Muscle of arm (tissue), 12 donors: ENCODE results near the gene PLAC8L1. TPM values are rescaled to one million over a fixed set of nuclear protein-coding genes. Genes with fewer than 3 reads are reported as not detected.

Experiments used
- DNase-seq: peaks from one replicate; pipeline ENCODE4 v3.0.0-alpha.2; 2013
- polyA plus RNA-seq, 12 donors: library from polyadenylated mRNA; unstranded; fragments of 120-200 nt; gene quantifications; one replicate each; pipeline ENCODE4 v1.2.1, GENCODE V29; 2013; ENCODE audit not compliant: insufficient read length in 12 of 12

Gene PLAC8L1
- polyA plus RNA-seq, 12 donors, result 0.27 to 2.0 (median 0.70) TPM; not detected in 2

DNA sequence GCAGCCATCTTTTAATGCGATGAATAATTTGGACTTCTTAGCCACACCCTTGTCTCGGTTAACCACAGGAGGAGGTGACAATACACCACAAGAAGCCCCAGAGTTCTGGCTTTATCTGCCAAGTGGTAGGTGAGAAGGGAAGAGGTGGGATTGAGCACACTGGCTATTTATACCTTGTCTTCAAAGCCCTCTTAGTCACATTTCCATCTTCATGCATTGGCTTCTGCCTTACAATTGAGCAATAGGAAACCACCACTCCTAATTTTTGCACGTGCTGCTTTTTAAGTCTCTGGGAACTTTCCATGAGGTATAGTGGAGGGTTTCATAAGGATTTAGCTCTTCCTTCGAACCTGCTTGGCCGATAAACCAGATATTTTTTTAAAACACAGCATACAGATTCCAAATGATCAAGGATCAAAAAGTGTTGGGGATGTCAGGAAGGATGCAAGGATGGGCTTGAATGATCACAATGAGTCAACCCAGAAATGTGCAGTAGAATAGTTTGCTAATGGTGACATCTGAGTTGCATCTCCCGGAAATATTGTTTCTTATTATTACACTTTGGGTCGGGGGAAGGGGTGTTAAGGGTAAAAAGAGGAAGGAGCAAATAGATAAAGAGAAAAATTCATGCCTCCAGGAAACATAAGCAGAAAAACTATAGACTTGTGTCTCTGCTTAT lies 25.5 kb downstream of the PLAC8L1 start:
- DNase-seq, result no peak

DNA sequence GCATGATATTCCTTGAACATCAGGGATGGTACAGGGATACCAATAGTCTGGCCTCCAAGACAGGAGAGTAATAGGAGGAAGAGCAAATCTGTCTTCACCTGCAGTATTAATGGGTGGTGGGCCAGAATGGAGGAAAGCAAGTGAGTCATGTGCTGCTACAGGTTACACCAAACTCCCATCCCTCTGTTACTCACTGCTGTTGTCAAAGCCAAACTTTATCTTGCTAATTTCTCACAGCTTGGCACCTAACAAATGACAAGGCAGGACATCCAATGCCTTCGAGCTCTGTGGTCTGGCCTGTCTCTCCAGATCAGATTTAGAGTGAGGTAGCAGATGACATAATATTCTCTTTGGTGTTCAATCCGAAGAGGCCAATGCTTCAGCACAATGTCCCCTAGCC lies 26.8 kb downstream of the PLAC8L1 start:
- DNase-seq, result no peak

DNA sequence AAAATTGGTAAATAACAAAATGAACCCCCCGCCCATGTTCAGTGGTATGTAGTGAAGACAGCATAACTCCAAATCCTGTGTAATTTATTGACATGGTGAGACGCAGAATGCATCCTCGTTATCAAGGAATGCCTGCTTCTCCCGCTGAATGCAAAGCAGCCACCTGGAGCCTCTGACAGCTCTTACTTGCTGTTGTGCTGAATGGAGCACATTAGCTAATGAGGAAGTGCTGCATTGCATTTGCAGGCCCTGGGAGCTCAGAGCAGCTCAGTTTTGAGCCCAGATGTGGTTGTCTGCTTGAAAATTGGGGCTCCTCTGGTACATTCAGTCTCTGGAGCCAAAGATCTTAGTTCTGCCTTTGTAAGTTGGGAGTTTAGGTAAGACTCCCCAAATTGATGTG lies 28.9 kb downstream of the PLAC8L1 start:
- no peak for DNase-seq

DNA sequence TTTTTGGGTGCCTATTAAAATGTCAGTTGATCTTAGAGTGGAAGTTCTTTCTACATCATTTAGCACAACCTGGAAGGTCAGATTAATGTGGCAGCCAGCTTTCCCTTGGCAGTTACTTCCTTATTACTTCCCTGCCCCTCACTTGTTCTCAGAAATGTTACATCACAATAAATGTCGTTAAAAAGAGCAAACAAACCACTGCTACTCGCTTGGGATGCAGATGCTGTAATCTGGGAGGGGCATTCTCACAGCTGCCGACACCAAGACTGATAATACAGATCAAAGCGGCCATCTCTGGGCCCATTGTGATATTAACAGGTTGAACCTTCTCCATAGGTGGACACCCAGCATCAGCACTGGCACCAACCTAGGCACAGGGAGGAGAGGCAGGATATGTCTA lies 29.3 kb downstream of the PLAC8L1 start:
- no peak for DNase-seq

DNA sequence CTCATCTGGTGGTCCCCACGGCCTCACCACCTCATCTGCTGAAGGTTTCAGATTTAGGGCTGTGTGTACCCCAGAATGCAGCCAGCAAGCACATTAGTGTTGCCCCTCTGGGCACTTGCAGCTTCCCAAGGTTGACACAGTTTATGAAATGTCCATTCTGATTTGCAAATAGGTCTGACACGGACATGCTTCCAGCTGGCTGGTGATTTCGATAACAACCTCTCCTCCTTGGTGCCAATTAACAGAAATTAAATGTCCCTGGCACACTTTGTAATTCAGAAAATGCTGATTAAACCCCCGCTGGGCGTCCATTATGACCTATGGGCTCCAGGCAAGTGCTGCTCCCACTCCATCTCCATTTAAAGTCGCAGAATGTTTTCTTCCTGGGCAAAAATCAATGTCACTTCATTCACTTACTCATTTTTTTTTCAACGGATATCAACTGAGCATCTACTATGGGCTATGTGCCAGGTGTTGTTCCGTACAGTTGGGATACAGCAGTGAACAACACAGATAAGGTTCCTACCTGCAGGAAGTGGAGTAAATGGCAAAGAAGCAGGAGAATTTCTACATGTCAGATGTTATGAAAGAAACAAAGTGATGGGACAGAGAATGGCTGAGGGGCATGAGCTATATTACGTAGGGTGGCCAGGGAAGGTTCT lies 32.0 kb downstream of the PLAC8L1 start:
- DNase-seq, result no peak

DNA sequence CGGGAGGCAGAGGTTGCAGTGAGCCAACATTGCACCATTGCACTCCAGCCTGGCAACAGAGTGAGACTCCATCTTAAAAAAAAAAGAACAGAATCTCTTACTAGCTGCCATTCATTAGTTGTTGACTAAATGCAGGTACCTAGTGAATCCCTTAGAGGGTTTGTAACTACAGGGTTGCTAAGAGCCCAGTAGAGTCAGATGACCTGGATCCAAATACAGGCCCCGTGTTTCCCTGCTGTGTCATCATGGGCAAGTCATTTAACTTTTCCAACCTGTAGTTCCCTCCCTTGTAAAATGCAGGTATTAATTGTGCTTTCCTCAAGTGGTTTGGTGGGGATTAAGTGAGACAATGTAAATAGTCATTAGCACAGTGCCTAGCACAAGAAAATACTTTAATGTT lies 32.8 kb downstream of the PLAC8L1 start:
- no peak for DNase-seq

DNA sequence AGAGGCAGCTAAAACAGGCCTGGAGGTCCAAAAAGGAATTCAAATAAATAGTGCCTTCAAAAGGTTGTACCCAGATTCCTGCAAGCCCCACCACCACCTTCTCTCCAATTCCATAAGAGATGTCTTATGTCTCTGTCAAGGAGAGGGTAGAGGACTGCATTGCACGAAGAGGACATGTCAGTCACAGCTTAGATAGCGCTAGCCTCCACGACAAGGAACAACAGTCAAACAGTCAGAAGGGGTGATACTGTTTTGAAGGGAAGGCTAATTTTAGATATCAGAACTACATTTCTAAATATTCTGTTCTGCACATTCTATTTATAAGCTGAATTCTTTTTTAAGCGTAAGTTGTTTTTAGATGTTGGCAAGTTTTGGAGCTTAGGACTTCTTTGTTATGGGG lies 34.2 kb downstream of the PLAC8L1 start:
- no peak for DNase-seq

DNA sequence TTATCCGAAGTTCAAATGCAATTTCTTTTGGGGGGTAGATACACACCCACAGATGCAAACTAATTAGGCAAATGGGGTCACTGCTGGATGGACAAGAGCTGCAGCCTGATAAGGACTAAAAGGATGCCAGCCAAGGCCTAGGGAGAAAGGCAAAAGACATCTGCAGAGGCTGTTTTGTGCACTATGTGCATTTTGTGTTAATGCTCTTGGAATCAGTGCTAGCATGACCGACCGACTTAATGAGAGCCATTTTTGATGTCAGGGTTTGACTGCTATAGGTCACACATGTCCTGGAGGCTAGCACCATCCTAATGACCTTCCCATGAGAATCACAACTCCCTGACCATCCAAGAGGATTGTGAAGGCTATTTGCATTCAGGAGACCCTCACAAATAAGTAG lies 34.6 kb downstream of the PLAC8L1 start:
- no peak for DNase-seq

DNA sequence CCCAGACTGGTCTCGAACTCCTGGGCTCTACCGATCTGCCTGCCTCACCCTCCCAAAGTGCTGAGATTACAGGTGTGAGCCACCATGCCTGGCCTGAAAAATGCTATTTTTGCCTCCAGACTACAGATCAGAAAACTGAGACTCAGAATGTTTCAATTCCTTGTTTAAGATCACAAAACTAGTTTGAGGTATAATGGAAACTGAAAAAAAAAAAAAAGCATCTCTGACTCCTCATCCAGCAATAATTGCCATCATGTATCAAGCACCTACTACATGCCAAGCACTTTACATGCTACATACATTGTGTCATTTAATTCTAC lies 35.6 kb downstream of the PLAC8L1 start:
- DNase-seq, result no peak

DNA sequence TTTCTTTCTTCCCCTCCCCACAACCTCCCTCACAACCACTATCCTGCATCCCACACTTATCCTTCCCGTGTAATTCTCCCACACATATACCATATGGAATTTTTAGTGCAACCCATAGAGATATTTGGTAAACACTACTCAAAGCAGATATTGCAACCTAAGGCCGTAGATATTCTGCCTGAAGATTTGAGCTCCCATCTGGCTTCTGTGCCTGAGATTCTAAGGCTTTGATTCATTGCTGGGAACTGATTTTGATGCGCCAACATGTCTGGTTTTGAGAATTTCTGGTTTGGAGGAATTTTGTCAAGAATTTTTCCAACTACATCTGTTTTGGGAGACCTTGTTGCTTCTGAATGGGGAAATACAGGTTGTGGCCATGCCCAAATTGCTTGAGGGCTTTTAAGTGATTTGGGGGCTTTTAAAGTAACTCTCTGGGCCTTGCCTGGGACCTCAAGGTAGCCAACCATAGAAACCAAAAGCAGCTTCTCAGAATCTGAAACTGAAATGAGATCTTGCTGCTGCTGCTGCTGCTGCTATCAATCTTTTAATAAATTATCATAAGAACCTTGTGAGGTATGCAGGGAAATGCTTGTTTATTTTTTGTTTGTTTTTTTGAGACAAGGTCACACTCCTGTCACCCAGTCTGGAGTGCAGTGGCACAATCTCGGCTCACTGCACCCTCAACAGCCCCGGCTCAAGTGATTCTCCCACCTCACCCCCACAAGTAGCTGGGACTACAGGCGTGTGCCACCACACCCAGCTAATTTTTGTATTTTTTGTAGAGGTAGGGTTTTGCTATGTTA lies 36.2 kb downstream of the PLAC8L1 start:
- no peak for DNase-seq

DNA sequence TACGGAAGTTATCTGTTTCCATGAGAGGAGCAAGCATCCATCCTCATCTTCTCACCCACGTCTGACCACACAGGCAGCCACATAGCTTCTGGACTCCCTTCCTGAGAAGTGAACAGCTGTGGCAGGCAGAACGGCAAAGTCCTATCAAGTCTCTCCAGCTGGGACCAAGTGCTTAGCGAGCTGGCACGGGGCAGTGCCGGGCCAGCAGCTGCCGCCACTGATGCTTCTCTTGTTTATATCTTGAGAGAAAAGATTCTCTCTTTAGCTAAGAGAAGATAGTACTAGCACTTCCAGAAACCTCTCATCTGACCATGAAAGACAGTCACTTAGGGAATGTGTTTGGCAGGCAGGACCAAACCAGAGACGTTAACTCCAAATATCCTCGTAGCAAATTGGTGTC lies 37.2 kb downstream of the PLAC8L1 start:
- peak; percentile 79 for DNase-seq

DNA sequence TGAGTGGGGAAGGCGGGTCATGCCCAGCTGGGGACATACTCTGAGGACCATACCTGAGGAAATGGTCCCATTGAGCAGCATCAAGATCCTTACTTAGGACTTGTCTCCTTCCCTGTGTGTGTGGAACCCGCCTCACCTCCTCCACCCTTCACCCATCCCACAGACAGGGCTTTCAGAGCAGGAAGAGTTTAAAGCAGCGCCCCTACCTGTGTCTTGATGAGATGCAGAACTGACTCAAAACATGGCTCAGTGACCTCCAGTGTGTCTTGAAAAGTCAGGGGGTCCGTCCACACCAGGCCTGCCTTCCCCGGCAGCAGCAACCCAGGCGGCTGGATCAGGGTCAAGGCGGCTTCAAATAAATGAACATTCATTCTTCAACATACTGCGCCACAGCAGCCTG lies 38.4 kb downstream of the PLAC8L1 start:
- DNase-seq, result no peak

DNA sequence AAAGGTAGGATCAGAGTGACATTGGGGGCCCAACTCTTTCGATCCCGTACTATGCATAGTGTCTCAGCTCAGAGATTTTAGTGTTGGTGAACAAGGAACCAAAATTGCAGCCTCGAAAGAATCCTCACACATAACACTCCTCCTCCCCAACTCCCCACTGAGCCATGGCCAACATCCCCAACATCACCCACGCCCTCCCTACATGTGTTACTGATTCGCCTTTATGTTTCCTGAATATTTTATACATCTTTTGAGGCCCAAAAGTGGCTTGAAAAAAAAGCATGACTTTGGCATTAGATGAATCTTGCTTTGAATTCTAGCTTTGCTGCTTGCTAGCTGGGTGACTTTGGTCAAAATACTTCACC lies 45.2 kb downstream of the PLAC8L1 start:
- no peak for DNase-seq

DNA sequence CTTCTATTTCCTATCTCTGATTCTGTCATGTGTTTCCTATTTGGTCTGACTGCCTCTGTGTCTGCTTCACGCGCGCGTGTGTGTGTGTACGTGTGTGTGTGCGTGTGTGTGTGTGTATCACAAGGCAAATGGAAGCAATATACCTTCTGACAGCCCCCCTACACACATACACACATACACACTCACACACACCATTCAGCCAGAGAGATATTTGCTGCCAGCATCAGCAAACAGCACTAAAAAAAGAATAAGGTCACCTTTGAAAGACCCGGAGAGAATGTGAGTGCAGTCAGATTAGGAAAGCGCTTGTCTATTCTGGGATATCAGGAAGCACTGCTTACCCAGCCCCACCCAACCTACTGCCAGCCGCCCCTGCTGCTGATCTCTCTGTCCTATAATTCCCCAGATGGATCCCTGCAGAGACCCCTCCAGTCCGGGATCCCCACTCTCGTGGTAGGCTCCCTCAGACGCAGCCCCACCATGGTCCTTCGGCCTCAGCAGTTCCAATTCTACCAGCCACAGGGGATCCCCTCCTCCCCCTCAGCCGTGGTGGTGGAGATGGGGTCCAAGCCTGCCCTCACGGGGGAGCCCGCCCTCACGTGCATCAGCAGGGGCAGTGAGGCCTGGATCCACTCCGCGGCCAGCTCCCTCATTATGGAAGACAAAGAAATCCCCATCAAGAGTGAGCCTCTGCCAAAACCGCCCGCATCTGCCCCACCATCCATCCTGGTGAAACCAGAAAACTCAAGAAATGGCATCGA lies 45.7 kb downstream of the PLAC8L1 start:
- no peak for DNase-seq

DNA sequence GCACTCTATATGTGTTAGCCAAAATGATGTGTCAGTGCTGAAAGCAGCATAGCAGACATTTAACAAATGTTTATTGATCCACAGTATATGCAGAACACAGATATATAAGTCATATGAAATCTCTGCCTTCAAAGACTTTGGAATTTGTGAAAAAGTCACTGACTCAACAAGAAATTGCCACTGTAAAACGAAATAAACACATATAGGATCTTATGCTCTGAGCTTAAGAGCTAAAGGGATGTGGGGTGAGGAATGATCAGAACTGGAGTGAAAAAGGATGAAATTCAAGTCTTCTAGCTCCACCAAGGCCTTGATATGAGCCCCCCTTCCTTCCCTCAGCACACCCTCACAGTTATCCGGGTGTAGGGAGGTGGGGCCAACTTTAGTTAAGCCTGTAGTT lies 49.9 kb downstream of the PLAC8L1 start:
- DNase-seq, result no peak

DNA sequence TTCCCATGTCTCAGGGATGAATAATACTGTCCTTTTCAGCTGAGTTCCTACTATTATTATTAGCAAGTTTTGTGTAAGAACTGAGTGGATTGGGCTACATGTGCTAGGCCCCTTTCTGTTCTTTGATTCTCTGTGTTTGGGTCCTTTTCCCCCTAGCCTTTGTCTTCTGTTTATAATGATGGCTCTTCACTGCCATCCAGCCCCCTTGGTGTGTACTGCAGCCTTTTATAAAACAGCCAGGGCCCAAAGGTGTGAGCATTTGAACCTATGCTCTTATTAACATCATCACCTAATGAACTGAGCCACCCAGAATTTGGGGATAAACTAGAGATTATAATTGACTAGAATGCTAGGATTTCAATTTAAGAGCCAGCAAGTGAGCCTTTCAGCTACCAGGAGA lies 52.6 kb downstream of the PLAC8L1 start:
- no peak for DNase-seq

DNA sequence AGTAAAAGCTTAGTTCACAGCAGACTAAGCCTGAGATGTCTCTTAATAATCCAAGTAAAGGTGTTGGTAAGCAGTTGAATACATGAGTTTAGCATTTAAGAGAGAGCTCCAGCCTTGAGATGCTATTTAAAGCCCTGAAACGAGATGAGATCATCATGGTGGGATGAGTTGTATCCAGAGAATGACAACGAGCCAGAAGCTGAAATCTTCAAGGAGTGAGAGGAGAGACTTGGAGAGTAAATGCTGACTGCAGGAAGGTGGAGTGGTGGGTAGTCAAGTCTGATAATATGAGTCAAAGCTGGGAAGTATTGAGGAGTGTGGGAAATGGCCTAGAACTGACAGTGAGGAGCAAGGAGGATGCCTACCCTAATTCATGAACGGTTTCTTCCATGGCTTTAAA lies 53.7 kb downstream of the PLAC8L1 start:
- DNase-seq, result no peak

DNA sequence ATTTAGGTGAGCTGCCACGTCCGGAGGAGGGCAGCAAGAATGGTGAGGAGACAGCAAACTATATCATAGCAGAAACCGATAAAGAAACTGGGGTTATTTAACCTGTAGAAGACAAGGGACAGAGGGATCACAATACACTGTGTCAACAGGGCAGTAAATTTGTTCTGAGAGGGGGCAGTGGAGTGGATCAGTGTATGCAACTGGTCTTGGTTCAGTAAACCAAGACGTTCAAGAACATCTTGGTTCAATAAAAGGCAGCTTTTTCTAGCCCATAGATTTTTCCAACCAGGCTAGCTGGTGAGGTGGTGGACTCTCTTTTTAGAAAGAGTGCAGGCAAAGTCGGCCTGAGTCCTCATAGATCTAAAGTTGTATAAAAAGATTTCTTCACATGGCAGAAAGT lies 55.3 kb downstream of the PLAC8L1 start:
- no peak for DNase-seq

DNA sequence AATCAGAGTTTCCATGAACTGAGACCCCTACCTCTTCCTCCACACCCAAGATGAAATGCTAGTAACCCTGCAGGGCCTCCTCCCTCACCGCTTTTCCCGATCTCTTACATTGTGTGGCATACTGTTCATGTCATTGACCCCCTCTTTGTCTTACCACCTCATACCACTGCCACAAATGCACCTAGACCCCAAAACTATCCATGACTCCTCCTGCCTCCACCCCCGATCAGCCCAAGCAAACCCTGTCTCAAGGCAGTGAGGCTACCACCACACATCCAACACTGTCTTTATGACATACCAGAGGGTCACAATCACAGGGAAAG lies 55.7 kb downstream of the PLAC8L1 start:
- DNase-seq, result no peak

DNA sequence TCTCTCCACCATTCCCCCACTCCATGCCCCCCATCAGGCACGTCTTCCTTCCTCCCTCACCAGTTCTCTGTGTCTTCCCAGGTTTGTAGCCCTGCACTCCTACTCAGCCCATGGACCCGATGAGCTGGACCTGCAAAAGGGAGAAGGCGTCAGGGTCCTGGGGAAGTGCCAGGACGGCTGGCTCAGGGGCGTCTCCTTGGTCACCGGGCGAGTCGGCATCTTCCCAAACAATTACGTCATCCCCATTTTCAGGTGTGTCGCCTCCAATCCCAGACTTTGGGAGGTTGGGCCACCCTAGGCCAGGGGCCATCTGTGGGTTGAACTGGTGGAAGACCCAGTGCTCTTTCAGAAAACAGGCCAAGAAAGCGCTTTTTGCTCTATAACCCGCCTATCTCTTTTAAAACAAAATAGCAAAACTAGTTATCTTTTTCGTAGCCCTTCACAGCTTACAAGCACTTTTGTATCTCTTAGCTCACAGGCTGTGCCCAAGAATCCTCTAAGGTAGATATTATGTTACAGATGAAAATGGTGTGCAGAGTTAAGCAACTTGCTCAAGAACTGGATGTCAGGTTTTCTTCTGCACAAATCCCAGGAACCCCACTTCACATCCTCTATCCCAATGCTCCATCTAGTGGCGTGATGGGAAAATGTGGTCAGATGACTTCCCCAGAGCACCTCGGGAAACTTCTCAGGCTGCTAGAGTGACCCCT lies 56.2 kb downstream of the PLAC8L1 start:
- DNase-seq, result peak; percentile 54

DNA sequence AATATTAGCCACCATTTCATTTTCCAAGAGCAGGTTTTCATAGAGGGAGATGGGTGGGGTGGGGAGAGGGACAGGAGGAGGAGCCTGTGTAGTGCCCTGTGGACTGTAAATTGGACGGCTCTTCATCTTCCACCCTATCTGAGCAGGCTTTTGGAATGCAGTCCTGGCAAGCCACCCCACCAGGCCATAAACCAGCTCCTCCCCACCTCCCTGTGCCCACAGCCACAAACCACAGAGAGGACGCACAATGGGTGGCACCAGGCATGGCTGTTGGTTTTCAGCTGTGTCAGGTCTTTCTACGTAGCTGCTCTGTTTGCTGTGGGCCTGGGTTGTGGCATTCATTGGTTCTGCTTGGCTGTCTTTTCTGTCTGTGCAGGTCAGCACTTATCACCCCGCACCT lies 58.0 kb downstream of the PLAC8L1 start:
- DNase-seq, result no peak

DNA sequence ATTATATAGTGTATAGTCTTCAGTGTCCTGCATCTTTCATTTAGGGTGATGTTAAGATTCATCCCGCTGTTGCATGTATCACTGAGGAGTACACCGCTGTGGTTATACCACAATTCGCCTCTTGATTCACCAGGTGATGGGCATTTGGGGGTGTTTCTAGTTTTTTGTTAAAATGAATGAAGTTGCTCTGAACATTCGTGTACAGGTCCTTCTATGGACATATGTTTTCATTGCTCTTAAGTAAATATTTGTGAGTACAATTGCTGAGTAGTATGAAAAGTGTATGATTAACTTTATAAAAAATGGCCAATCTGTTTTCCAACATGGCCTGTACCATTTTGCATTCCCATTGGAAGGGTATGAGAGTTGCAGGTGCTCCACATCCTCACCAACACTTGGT lies 61.7 kb downstream of the PLAC8L1 start:
- no peak for DNase-seq
